Germinal center (tissue), 1 donor: ENCODE data around the gene ZFYVE26.
"Not testable (repeated sequence)": the region's sequence is repeated elsewhere in the genome, so short reads cannot be mapped to it uniquely, and the experiment has no call there.

Source experiments
- DNase-seq: peaks from one replicate; pipeline ENCODE4 v3.0.0; 2012; ENCODE audit warnings: mixed read lengths, low spot score

The ZFYVE26 gene

GRCh38 chr14:67705211-67705610 is 111.2 kb downstream of the ZFYVE26 start:
- DNase-seq, result no peak

GRCh38 chr14:67704484-67705089 is 111.8 kb downstream of the ZFYVE26 start:
- DNase-seq, result peak; percentile 54

- DNase-seq, result no peak
These were observed 112.4 kb downstream of the ZFYVE26 start for GRCh38 chr14:67703997-67704396.

- not testable (repeated sequence) for DNase-seq
These were observed 114.9 kb downstream of the ZFYVE26 start, which contains the start of gene RDH12 for GRCh38 chr14:67701492-67701891. RDH12 (plus strand) TSS chr14:67701886; CDS start chr14:67722643, 20,757 bp downstream.

- DNase-seq, result no peak
These were observed 118.2 kb downstream of the ZFYVE26 start for GRCh38 chr14:67698179-67698578.

GRCh38 chr14:67697006-67697405 is 119.4 kb downstream of the ZFYVE26 start:
- no peak for DNase-seq
